D341Med (cell line): Measurements from ENCODE around the gene EEF1G.
"Not testable (repeated sequence)": the region's sequence is repeated elsewhere in the genome, so short reads cannot be mapped to it uniquely, and the experiment has no call there.

Experiments
- DNase-seq: peaks from one replicate; pipeline ENCODE4 v3.0.0; 2012; ENCODE audit warnings: low spot score

The EEF1G gene

GRCh38 chr11:62573592-62574362, at the start of gene EEF1G:
Gene EEF1G, minus strand, starts transcription at chr11:62573891. Its CDS starts 49 bp downstream, at chr11:62573842.
- DNase-seq = peak; percentile 97

GRCh38 chr11:62622476-62623089, 48.9 kb upstream of the EEF1G start:
- DNase-seq = no peak

GRCh38 chr11:62621567-62622470, 48.1 kb upstream of the EEF1G start, which contains the start of gene B3GAT3:
Gene B3GAT3, minus strand, starts transcription at chr11:62621986. Its CDS starts 39 bp downstream, at chr11:62621947.
- DNase-seq = peak; percentile 96

- DNase-seq = no peak
Measured at GRCh38 chr11:62621027-62621566, 47.4 kb upstream of the EEF1G start.

GRCh38 chr11:62616957-62617356, 43.3 kb upstream of the EEF1G start:
- not testable (repeated sequence) for DNase-seq

- no peak for DNase-seq
Measured at GRCh38 chr11:62615521-62615920, 41.8 kb upstream of the EEF1G start.

- DNase-seq = no peak
Measured at GRCh38 chr11:62614275-62614674, 40.6 kb upstream of the EEF1G start.

- no peak for DNase-seq
Measured at GRCh38 chr11:62613291-62613778, 39.6 kb upstream of the EEF1G start.

GRCh38 chr11:62612366-62613290, 38.9 kb upstream of the EEF1G start, which contains the start of the genes EML3 and ROM1:
Gene EML3, minus strand, starts transcription at chr11:62612775. Its CDS starts 318 bp downstream, at chr11:62612457.
Gene ROM1, plus strand, starts transcription at chr11:62613257. Its CDS starts 25 bp downstream, at chr11:62613282.
- peak; percentile 92 for DNase-seq

- DNase-seq = peak; percentile 51
Measured at GRCh38 chr11:62611705-62612365, 38.1 kb upstream of the EEF1G start.

GRCh38 chr11:62610814-62611704, 37.4 kb upstream of the EEF1G start:
- no peak for DNase-seq

GRCh38 chr11:62610403-62610802, 36.7 kb upstream of the EEF1G start:
- no peak for DNase-seq

GRCh38 chr11:62608776-62609175, 35.1 kb upstream of the EEF1G start:
- no peak for DNase-seq

- no peak for DNase-seq
Measured at GRCh38 chr11:62607714-62608113, 34.0 kb upstream of the EEF1G start.

- no peak for DNase-seq
Measured at GRCh38 chr11:62605902-62606301, 32.2 kb upstream of the EEF1G start.

- DNase-seq = no peak
Measured at GRCh38 chr11:62605467-62605866, 31.8 kb upstream of the EEF1G start.

- no peak for DNase-seq
Measured at GRCh38 chr11:62604460-62605120, 30.9 kb upstream of the EEF1G start.

GRCh38 chr11:62603776-62604299, 30.1 kb upstream of the EEF1G start:
- DNase-seq = no peak
